Hematopoietic multipotent progenitor cell treated with erythropoietin and hydrocortisone succinate and interleukin-3 and kit ligand, for 8 days (in vitro differentiated cells): ENCODE measurements around the gene ZMPSTE24.
"Not testable (repeated sequence)": the region's sequence is repeated elsewhere in the genome, so short reads cannot be mapped to it uniquely, and the experiment has no call there.

Experiments
- DNase-seq: peaks from one replicate; pipeline ENCODE4 v3.0.0-alpha.2; 2015

ZMPSTE24 gene

DNA sequence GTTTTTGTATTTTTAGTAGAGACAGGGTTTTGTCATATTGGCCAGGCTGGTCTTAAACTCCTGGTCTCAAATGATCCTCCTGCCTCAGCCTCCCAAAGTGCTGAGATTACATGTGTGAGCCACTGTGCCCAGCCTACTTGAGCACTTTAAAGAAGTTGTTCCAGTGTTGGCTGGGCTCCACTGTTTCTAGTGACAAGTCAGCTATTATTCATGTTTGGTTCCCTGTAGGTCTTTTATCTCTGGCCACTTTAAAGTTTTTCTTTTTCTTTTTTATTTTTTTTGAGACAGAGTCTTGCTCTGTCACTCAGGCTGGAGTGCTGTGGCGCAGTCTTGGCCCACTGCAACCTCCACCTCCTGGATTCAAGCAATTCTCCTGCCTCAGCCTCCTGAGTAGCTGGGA, 73.4 kb downstream of the ZMPSTE24 start:
- DNase-seq = not testable (repeated sequence)

DNA sequence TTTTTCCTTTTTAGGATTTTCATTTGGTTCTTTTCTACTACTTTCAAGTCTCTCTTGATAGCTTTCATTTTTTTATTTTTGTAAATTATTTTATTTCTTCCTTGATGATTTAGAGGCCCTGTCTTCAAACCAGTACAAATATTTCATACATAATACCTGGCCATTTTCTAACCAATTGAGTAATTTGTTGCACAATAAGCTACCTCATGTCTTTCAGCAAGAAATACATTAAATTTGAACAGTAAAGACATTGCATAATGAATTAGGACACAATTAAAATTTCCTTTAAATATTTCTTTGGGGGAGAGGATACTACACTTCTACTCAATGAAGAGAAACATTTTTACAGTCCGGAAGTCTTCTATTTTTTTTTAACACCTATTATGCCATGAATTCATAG, 74.7 kb downstream of the ZMPSTE24 start:
- no peak for DNase-seq

DNA sequence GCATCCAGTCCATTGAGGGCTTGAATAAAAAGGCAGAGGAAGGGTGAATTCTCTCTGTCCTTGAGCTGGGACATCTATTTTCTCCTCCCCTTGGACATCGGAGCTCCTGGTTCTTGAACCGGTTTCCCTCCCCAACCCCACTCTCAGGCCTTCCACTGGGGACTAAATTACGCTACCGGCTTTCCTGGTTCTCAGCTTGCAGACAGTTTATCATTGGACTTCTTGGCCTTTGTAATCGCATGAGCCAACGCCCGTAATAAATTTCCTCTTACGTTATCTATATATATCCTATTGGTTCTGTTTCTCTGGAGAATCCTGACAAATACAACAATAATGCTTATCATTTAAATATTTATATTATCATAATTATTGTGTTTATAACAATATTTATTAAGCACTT, 79.4 kb downstream of the ZMPSTE24 start:
- DNase-seq = no peak

DNA sequence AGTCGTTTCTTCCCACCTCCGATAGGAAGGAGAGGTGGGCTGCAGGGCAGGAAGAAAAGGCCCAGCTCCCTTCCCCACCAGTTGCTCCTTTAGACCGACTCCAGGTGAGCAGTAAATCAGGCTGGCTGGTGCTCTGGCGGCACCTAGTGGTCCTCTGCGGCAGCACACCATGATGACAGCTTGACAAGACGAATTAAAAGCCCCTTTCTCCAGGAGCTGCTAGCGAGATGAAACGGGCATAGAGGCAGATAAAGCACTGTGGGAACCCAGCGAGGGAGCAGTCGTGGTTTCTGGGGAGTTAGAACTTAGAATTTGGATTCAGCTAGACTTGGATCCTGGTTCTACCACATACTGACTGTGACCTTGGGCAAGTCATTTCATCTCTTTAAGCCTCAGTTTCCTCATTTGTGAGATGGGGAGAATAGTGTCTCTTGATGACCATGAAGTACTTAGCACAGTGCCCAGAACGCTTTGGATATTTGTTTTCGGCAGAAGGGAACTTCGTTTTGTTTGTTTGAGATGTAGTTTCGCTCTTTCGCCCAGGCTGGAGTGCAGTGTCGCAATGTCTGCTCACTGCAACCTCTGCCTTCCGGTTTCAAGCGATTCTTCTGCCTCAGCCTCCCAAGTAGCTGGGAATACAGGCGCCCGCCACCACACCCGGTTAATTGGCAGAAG, 80.8 kb downstream of the ZMPSTE24 start:
- peak; percentile 89 for DNase-seq

DNA sequence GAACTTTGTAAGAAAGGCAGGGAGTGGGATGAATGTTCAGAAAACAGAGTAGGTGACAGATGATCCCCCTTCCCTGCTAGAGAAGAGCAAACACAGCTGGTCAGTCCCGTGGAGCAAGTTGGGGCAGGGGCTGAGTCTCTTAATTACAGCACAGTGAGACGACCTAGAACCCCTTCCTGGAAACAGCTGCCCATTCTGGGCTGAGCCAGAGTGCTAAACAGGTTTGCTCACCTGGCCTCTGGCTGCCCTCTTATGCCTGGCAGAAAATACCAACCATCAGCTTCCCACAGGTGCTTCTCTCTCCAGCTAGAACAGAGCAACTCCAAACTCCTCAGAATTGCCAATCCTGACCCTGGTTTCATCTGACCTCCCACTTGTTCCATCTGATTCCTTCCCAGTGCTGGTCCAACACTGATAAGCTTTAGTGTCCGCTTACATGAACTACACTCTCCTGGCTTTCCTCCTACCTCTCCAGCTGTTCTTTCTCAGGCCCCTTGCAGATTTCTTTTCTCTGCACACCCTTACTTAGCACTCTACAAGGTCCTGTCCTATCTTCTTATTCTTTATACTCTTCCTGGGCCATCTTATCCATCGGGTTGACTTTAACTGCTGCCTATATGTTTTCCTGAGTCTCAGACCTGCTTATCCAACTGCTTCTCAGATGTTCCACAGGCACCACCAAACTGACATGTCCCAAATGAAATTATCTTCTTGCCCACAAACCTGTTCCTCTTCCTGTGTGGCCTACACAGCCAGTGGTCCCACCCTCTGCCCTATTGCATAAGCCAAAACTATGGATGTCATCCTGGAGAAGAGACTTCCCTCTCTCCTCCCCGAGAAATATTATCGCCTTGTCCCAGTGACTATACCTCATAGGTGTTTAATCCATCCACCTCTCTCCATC, 81.6 kb downstream of the ZMPSTE24 start:
- DNase-seq = peak; percentile 18

DNA sequence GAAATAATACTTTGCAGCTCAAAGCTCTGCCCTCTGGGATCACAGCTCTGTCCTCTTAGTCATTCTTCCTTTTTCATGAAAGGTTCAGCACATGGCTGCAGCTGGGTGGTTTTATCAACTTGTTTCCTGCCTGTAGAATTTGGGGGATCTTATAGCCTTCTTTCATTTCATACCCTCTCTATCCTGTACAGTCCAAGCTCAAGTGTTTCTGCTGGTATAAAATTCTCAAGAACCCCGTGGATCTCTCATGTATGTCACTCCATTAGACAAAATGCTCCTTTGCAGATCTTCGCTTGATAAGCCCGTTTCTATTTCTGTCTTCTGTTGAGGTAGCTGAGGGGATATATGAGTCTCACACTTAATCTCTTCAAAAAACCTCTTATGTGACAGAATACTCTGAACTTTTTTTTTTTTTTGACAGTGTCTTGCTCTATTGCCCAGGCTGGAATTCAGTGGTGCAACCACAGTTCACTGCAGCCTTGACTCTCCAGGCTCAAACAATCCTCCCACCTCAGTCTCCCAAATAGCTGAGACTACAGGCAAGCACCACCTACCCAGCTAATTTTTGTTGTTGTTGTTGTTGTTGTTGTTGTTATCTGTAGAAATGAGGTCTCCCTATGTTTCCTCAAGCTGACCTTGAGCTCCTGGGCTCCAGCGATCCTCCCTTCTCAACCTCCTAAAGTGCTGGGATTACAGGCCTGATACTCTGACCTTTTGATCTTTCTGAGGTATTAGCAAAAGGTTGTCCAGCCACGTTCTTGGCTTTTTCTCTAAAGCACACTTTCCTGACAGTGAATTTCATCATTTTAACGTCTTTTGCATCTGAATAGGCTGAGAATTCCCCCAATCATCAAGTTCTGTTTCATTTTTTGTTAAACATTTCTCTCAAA, 83.7 kb downstream of the ZMPSTE24 start:
- no peak for DNase-seq

DNA sequence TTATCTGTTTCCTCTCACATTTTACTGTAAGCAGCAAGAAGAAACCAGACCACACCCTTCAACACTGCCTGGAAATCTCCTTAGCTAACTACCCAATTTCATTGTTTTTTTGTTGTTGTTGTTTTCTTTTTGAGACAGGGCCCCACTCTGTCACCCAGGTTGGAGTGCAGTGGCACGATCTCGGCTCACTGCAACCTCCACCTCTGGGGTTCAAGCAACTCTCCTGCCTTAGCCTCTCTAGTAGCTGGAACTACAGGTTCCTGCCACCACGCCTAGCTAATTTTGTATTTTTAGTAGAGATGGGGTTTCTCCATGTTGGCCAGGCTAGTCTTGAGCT, 84.3 kb downstream of the ZMPSTE24 start:
- DNase-seq = peak; percentile 9
